IPS-20b (cell line): ENCODE data around the gene FTO.

Experiments
- H3K27ac ChIP-seq: one replicate; pipeline ENCODE4 v1.5.1; 2013; ENCODE audit warnings: low read length
- H3K27me3 ChIP-seq: 2 replicates; pipeline ENCODE4 v1.6.1; 2013; ENCODE audit warnings: mild to moderate bottlenecking, low read length, inconsistent platforms; ENCODE audit not compliant: insufficient read depth
- H3K36me3 ChIP-seq: 2 replicates; pipeline ENCODE4 v1.6.1; 2013; ENCODE audit warnings: low read depth, mild to moderate bottlenecking, inconsistent platforms, low read length, moderate library complexity; ENCODE audit not compliant: insufficient read depth
- H3K4me1 ChIP-seq: 2 replicates; pipeline ENCODE4 v1.6.1; 2013; ENCODE audit warnings: mild to moderate bottlenecking, control low read depth, inconsistent platforms, low read length, moderate library complexity; ENCODE audit not compliant: insufficient read depth
- H3K4me3 ChIP-seq: 2 replicates; pipeline ENCODE4 v1.5.1; 2013; ENCODE audit warnings: mild to moderate bottlenecking, low read length, inconsistent platforms
- H3K9ac ChIP-seq: 2 replicates; pipeline ENCODE4 v1.6.1; 2013; ENCODE audit warnings: low read depth, mild to moderate bottlenecking, inconsistent platforms, low read length, moderate library complexity
- H3K9me3 ChIP-seq: 2 replicates; pipeline ENCODE4 v1.6.1; 2013; ENCODE audit warnings: mild to moderate bottlenecking, low read depth, low read length, inconsistent platforms; ENCODE audit not compliant: insufficient read depth

The FTO gene

GRCh38 chr16:53816211-53816836 lies 112.4 kb downstream of the FTO start:
- Histone ChIP-seq H3K4me1 (0 out of 2 replicates have a peak, but pooled peaks cover 5% of the 10 kb centered on the region), H3K36me3 (peaks cover 4% of the 10 kb centered on the region; the same call in 1 of the 2 replicates), H3K4me3 (no peak overlapping the region), H3K27me3 (no peaks in the 10 kb centered on the region), H3K9ac (no peak overlapping the region), H3K27ac (no peak overlapping the region), H3K9me3 (no peaks in the 10 kb centered on the region)

GRCh38 chr16:53817117-53817755 lies 113.3 kb downstream of the FTO start:
- no peaks in the 10 kb centered on the region for H3K9me3 ChIP-seq
- no peak overlapping the region for H3K4me3 ChIP-seq
- no peak overlapping the region for H3K9ac ChIP-seq
- H3K36me3 ChIP-seq, result no peaks in the 10 kb centered on the region; the same call in 1 of the 2 replicates
- H3K4me1 ChIP-seq, result 0 out of 2 replicates have a peak, but pooled peaks cover 5% of the 10 kb centered on the region
- H3K27me3 ChIP-seq, result no peaks in the 10 kb centered on the region
- H3K27ac ChIP-seq, result no peak overlapping the region

DNA sequence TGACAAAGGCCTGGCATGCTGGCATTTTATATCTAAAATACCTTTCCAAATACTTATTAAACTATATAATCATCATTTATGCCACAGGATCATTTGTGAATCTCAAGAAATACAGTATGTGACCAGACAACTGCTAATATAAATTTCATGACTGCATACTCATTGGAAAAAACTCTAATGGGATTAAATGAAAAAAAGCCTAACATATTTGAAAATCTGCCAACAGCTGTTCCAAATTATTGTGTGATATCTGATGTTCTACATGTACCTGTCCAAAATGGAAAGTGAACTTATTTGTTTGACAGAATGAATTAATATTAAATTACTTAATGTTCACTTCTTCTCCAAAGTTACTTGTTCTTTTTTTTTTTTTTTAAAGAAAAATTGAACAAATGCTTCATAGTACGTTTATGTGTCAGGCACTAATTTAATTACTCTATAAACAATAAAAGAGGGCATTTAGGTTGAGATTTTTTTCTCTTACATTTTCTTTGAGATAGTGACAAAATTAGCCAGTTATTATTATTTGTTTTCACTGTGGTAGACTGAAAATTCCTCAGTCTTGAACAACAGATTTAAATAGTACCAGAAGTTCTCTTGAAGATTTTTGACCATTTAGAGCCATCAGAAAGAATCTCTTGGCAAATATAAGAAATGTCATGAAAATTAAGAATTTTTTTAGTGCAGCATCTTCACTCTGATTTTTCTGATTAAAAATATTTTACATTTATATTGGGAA lies 114.0 kb downstream of the FTO start:
- H3K9me3 ChIP-seq, result no peaks in the 10 kb centered on the region
- H3K36me3 ChIP-seq, result no peaks in the 10 kb centered on the region
- 0 out of 2 replicates have a peak, but pooled peaks cover 5% of the 10 kb centered on the region for H3K4me1 ChIP-seq
- no peak overlapping the region for H3K9ac ChIP-seq
- no peaks in the 10 kb centered on the region for H3K27me3 ChIP-seq
- no peak overlapping the region for H3K4me3 ChIP-seq
- no peak overlapping the region for H3K27ac ChIP-seq

- Histone ChIP-seq H3K27ac (no peak overlapping the region), H3K9ac (no peak overlapping the region), H3K36me3 (peaks cover 6% of the 10 kb centered on the region), H3K4me1 (0 out of 2 replicates have a peak, but pooled peaks cover 5% of the 10 kb centered on the region), H3K9me3 (no peaks in the 10 kb centered on the region), H3K27me3 (no peaks in the 10 kb centered on the region), H3K4me3 (no peak overlapping the region)
Observed at GRCh38 chr16:53821487-53821886, 117.5 kb downstream of the FTO start.

- 0 out of 2 replicates have a peak, but pooled peaks cover 5% of the 10 kb centered on the region for H3K4me1 ChIP-seq
- no peaks in the 10 kb centered on the region for H3K27me3 ChIP-seq
- H3K4me3 ChIP-seq, result no peak overlapping the region
- peaks cover 8% of the 10 kb centered on the region for H3K36me3 ChIP-seq
- H3K9ac ChIP-seq, result no peak overlapping the region
- H3K9me3 ChIP-seq, result no peaks in the 10 kb centered on the region
- H3K27ac ChIP-seq, result no peak overlapping the region
Observed at GRCh38 chr16:53821957-53822625, 118.1 kb downstream of the FTO start.

- Histone ChIP-seq H3K36me3 (peaks cover 8% of the 10 kb centered on the region), H3K9me3 (no peaks in the 10 kb centered on the region), H3K27me3 (no peaks in the 10 kb centered on the region), H3K4me3 (no peak overlapping the region), H3K4me1 (peaks cover 3% of the 10 kb centered on the region; the same call in 1 of the 2 replicates), H3K27ac (no peak overlapping the region), H3K9ac (no peak overlapping the region)
Observed at GRCh38 chr16:53822936-53823529, 119.1 kb downstream of the FTO start.

GRCh38 chr16:53826658-53827057 lies 122.7 kb downstream of the FTO start:
- Histone ChIP-seq H3K9me3 (no peaks in the 10 kb centered on the region), H3K36me3 (peaks cover 8% of the 10 kb centered on the region), H3K27me3 (no peaks in the 10 kb centered on the region), H3K4me1 (peaks cover 3% of the 10 kb centered on the region; the same call in 1 of the 2 replicates), H3K9ac (no peak overlapping the region), H3K4me3 (no peak overlapping the region), H3K27ac (no peak overlapping the region)

- Histone ChIP-seq H3K4me3 (no peak overlapping the region), H3K27ac (no peak overlapping the region), H3K27me3 (no peaks in the 10 kb centered on the region), H3K9me3 (no peaks in the 10 kb centered on the region), H3K9ac (no peak overlapping the region), H3K4me1 (peaks cover 3% of the 10 kb centered on the region; the same call in 1 of the 2 replicates), H3K36me3 (peaks cover 8% of the 10 kb centered on the region)
Observed at GRCh38 chr16:53827741-53828140, 123.8 kb downstream of the FTO start.

DNA sequence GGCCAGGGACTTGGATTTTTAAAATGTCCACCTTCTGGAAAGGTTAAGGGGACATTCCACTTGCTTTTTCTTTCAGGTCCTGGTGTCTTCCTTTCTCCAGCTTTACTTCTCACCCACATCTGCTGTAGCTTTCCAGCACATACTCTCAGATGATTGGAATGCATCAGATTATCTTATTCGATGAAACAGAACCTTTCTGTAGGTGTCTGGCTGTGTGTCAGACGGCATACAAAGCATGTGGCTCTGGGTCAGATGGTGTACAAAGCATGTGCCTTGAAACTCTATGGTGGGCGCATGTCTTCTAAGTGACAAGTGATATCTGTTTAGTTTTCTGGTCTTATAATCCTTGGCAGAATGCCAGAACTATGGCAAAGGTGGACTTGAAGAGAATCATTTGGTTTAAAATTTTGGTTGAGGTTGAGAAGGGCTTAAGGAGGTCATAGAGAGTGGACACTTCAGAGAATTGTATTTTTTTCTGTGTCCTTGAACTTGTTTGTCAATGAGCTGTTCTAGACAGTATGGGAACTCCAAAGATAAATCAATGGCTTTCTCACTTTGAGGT lies 125.3 kb downstream of the FTO start:
- Histone ChIP-seq H3K9me3 (no peaks in the 10 kb centered on the region), H3K4me3 (no peak overlapping the region), H3K27me3 (no peaks in the 10 kb centered on the region), H3K4me1 (peaks cover 3% of the 10 kb centered on the region; the same call in 1 of the 2 replicates), H3K9ac (no peak overlapping the region), H3K36me3 (peaks cover 8% of the 10 kb centered on the region), H3K27ac (no peak overlapping the region)

DNA sequence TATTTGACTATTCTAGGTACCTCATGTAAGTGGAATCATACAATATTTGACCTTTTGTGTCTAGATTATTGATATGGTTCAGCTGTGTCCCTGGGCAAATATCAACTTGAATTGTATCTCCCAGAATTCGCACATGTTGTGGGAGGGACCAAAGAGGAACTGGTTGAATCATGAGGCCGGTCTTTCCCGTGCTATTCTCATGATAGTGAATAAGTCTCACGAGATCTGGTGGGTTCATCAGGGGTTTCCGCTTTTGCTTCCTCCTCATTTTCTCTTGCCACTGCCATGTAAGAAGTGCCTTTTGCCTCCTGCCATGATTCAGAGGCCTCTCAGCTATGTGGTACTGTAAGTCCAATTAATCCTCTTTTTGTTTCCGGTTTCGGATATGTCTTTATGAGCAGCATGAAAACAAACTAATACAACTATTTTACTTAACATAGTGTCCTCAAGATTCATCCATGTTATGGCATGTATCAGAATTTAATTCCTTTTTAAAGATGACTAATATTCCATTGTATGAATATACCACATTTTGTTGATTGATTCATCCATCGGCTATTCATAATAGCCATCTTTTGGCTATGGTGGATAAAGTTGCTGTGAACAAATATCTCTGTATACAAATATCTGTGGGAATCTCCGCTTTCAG lies 129.1 kb downstream of the FTO start:
- Histone ChIP-seq H3K27ac (no peak overlapping the region), H3K4me3 (no peak overlapping the region), H3K9ac (no peak overlapping the region), H3K4me1 (no peaks in the 10 kb centered on the region), H3K27me3 (no peaks in the 10 kb centered on the region), H3K36me3 (no peaks in the 10 kb centered on the region), H3K9me3 (no peaks in the 10 kb centered on the region)
